Erythroblast (primary cell): ENCODE results near the gene SLC13A1.
"Not testable (repeated sequence)": the region's sequence is repeated elsewhere in the genome, so short reads cannot be mapped to it uniquely, and the experiment has no call there.

ENCODE experiments used
- GATA1 ChIP-seq: IDR thresholded peaks from 2 replicates; pipeline ENCODE4 v1.6.1; 2011; ENCODE audit warnings: low read depth, mild to moderate bottlenecking, control low read depth, low read length, moderate library complexity
- POLR2A ChIP-seq: IDR thresholded peaks from 2 replicates; pipeline ENCODE4 v1.6.1; 2011; ENCODE audit warnings: mild to moderate bottlenecking, low read length

GRCh38 chr7:123227666-123228065 lies 27.9 kb upstream of the SLC13A1 start:
- not testable (repeated sequence) for TF ChIP-seq POLR2A, GATA1
